ENCODE results near the gene ZNF256.
"Not testable (repeated sequence)": the region's sequence is repeated elsewhere in the genome, so short reads cannot be mapped to it uniquely, and the experiment has no call there.

DNA sequence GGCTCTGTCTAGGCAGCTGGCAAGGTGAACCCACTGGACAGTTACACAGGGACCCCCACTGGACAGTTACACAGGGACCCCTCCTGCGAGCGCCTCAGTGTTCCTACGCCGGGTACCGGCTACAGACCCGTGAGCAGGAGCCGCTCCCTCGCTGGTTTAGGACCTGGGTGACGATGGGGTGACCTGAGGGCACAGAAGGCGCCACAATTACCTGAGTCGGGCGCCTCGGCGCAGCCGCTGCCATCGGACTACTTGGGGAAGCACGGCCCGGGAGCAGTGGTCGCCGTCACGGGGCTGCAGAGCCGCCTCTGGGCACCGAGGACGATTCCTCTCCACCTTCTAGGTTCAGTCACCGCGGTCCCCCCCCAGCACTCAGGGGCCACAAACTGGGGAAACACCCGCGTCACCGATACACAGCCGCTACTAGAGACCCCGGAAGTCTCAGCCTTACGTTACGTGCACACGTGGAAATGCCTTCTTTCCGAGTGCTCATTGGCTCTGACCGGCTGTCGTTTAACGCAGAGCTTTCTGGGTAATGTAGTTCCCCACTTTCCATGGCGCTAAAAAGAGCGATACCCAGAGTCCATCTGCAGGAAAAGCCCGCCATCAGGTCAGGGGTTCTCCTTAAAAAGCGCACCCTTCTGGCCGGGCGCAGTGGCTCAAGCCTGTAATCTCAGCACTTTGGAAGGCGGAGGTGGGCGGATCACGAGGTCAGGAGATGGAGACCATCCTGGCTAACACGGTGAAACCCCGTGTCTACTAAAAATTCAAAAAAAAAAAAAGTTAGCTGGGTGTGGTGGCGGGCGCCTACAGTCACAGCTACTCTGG is 31.1 kb downstream of the ZNF256 start, which contains the start of gene ZNF417:
- peak in 2 of 3 experiments; percentile 10 to 26 for TF ChIP-seq CTCF (optimal IDR thresholded peaks at IDR 0.05 in 1 of 3, IDR thresholded peaks at IDR 0.05 in 1 of 3, conservative IDR thresholded peaks at IDR 0.05 in 1 of 3; ENCODE audit: extremely low read depth in 1 of 3, insufficient read depth in 2 of 3, low read length in 3 of 3)
- TF ChIP-seq EZH2 (IDR thresholded peaks at IDR 0.05; ENCODE audit: low read length): not testable (repeated sequence)
